ENCODE measurements around the gene PPOX. TPM values are rescaled to one million over a fixed set of nuclear protein-coding genes. Genes with fewer than 3 reads are reported as not detected.

PPOX gene
- total RNA-seq, 1 donor from 2014 or later, result 48.3 TPM

DNA sequence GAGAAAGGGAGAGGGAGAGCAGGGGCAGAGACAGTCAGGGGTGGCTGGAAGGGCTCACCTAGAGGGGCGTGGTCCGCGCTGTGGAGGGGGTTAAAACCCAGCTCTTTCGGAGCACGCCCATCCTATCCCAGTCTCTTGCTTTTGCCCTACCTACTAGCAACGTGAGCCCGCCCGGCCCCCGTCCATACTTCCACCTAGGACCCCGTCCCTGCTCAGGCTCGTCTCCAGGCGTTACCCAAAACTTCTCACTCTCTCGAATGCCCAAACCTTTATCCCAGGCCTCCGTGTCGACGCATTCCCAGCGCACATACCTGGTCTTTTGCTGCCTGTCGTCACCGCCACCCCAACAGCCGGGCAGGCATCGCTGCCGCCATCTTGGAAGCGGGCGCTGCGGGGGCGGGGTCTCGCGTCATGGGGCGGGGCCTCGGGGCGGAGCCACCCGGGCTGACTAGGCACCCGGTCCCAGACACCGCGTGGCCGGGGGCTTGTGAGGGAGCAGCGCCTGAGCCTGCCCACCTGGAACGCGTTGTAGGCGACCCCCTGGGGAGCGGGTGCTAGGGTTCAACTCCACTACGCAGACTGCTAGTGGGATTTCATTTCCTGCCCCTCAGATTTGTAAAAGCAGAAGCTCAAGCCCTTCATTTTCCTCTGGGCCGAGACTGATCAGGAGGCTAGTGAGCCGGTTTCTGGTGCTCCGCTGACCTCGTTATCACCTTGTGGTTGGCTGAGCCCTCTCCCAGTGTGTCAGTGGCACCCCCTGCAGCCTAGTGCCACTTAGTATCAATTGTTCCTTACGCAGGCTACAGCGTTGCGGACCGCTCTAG, 11.1 kb downstream of the PPOX start, which contains the start of gene B4GALT3:
B4GALT3 (minus strand) TSS at position 396 of the 824 bp plus-strand sequence. CDS start 1,447 bp downstream, outside the sequence.
- H3K27ac Mint-ChIP-seq (ENCODE audit: unreplicated experiment), result peak within 1 kb of the TSS; percentile 100
- H3K4me1 Mint-ChIP-seq, result peaks cover 30% of the 10 kb centered on the region
- no peaks in the 10 kb centered on the region for H3K36me3 Mint-ChIP-seq (ENCODE audit: low read depth)
- H3K9me3 Mint-ChIP-seq, result no peaks in the 10 kb centered on the region
- H3K4me3 Mint-ChIP-seq, result peak within 1 kb of the TSS; percentile 100
- DNase-seq (ENCODE audit: low read depth, low spot score), result peak; percentile 96
- no peaks in the 10 kb centered on the region for H3K27me3 Mint-ChIP-seq (ENCODE audit: low read depth)
- TF ChIP-seq, protein P1, sequence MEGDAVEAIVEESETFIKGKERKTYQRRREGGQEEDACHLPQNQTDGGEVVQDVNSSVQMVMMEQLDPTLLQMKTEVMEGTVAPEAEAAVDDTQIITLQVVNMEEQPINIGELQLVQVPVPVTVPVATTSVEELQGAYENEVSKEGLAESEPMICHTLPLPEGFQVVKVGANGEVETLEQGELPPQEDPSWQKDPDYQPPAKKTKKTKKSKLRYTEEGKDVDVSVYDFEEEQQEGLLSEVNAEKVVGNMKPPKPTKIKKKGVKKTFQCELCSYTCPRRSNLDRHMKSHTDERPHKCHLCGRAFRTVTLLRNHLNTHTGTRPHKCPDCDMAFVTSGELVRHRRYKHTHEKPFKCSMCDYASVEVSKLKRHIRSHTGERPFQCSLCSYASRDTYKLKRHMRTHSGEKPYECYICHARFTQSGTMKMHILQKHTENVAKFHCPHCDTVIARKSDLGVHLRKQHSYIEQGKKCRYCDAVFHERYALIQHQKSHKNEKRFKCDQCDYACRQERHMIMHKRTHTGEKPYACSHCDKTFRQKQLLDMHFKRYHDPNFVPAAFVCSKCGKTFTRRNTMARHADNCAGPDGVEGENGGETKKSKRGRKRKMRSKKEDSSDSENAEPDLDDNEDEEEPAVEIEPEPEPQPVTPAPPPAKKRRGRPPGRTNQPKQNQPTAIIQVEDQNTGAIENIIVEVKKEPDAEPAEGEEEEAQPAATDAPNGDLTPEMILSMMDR (conservative IDR thresholded peaks at IDR 0.05), result no peak

DNA sequence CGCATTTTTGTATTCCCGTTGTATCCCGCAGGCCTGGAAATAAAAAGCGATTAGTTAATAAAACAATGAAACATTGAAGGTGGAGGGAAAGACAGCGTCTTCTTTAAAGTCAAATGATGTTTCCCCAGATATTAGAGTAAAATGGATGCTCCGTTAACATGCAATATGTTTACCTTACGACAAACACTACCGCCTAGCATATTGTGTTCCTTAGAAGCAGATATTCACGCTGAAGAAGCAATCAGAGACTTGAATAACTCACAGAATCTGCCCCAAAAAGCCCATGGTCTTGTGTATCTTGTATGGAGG, 11.7 kb downstream of the PPOX start:
- Mint-ChIP-seq H3K4me3 (peak overlapping the region; percentile 100), H3K9me3 (no peaks in the 10 kb centered on the region), H3K4me1 (peaks cover 30% of the 10 kb centered on the region), H3K27me3 (ENCODE audit: low read depth) (no peaks in the 10 kb centered on the region), H3K36me3 (ENCODE audit: low read depth) (no peaks in the 10 kb centered on the region), H3K27ac (ENCODE audit: unreplicated experiment) (peak overlapping the region; percentile 69)
- TF ChIP-seq, protein P1 (conservative IDR thresholded peaks at IDR 0.05), result no peak
- DNase-seq (ENCODE audit: low read depth, low spot score), result no peak

- H3K27ac Mint-ChIP-seq (ENCODE audit: unreplicated experiment), result no peak overlapping the region
- no peaks in the 10 kb centered on the region for H3K27me3 Mint-ChIP-seq (ENCODE audit: low read depth)
- peaks cover 30% of the 10 kb centered on the region for H3K4me1 Mint-ChIP-seq
- no peak for DNase-seq (ENCODE audit: low read depth, low spot score)
- no peaks in the 10 kb centered on the region for H3K9me3 Mint-ChIP-seq
- H3K4me3 Mint-ChIP-seq, result peak overlapping the region; percentile 69
- TF ChIP-seq, protein P1 (conservative IDR thresholded peaks at IDR 0.05), result no peak
- no peaks in the 10 kb centered on the region for H3K36me3 Mint-ChIP-seq (ENCODE audit: low read depth)
Measured at GRCh38 chr1:161179698-161180097, 13.5 kb downstream of the PPOX start.

GRCh38 chr1:161180639-161181038, 14.4 kb downstream of the PPOX start:
- H3K36me3 Mint-ChIP-seq (ENCODE audit: low read depth), result no peaks in the 10 kb centered on the region
- no peaks in the 10 kb centered on the region for H3K27me3 Mint-ChIP-seq (ENCODE audit: low read depth)
- H3K9me3 Mint-ChIP-seq, result no peaks in the 10 kb centered on the region
- TF ChIP-seq, protein P1 (conservative IDR thresholded peaks at IDR 0.05), result peak; percentile 37
- H3K4me1 Mint-ChIP-seq, result peaks cover 27% of the 10 kb centered on the region
- H3K4me3 Mint-ChIP-seq, result no peak overlapping the region
- no peak overlapping the region for H3K27ac Mint-ChIP-seq (ENCODE audit: unreplicated experiment)
- DNase-seq (ENCODE audit: low read depth, low spot score), result no peak

- no peak overlapping the region for H3K4me3 Mint-ChIP-seq
Measured at GRCh38 chr1:161182214-161182613, 16.0 kb downstream of the PPOX start.

More at GRCh38 chr1:161182214-161182613, 16.0 kb downstream of the PPOX start:
- no peak for DNase-seq (ENCODE audit: low read depth, low spot score)
- H3K27ac Mint-ChIP-seq (ENCODE audit: unreplicated experiment), result no peak overlapping the region
- H3K4me1 Mint-ChIP-seq, result peaks cover 15% of the 10 kb centered on the region
- H3K9me3 Mint-ChIP-seq, result no peaks in the 10 kb centered on the region
- H3K36me3 Mint-ChIP-seq (ENCODE audit: low read depth), result no peaks in the 10 kb centered on the region
- TF ChIP-seq, protein P1 (conservative IDR thresholded peaks at IDR 0.05), result no peak
- H3K27me3 Mint-ChIP-seq (ENCODE audit: low read depth), result no peaks in the 10 kb centered on the region
